ENCODE data around the gene C3orf38.
"Not testable (repeated sequence)": the region's sequence is repeated elsewhere in the genome, so short reads cannot be mapped to it uniquely, and the experiment has no call there.

The C3orf38 gene

DNA sequence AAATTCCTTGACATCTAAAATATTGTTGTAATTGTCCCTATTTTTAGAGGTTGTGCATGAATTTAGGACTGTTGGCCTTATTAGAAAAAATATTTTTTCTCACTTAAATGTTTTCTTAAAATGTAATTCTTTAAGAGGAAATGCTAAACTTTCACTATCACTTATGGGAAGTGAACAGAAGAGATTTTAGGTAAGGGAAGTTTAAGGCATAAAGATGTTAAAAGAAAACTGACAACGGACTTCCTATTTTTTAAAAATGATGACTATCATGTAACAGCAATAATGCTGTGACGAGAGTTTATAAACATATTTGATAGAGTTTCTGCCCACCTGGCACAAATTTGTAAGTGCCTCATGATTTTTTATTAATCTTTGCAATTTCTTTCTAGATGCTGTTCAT, 3.1 kb downstream of the C3orf38 start:
- in situ Hi-C loops (cut with MboI; ENCODE audit: low sequenced_read_pairs), result no loop called here

DNA sequence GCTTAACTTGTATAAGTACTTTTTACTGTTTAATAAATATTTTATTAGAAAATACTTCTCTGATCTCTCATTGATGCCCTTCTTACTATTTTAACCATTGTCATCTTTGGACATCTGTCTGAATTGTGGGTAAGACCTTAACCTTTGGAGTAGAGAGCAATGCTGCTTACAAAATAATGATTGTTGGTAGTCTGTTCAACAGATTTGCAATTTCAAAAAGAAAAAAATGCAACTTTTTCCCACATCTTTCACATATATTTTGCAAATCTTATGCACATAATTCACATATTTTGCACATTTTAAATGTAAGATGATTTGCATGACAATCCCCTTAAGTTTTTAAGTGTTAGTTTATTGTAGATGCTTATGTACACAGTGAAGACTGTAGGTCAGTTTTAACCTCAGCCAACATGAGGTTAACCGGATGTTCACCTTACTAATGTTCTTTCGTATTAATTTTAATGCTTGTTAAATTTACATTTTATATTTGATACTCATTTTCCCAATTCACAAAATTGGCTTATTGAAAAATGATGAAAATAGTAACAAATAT, 16.7 kb downstream of the C3orf38 start:
- in situ Hi-C loops (cut with MboI; ENCODE audit: low sequenced_read_pairs), result no loop called here

DNA sequence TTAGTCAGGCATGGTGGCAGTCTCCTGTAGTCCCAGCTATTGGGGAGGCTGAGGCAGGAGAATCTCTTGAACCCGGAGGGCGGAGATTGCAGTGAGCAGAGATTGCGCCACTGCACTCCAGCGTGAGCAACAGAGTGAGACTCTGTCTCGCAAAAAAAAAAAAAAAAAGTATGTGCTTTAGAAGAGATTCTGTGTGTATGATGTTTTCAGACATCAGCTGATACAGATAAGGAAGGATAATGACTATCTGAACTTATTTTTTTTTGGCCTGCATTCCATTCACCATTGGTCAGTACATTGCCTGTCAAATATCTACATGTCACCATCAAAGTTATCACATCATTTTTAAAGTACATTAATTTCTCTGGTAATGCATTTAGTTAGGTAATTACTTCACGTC, 17.4 kb downstream of the C3orf38 start:
- in situ Hi-C loops (cut with MboI; ENCODE audit: low sequenced_read_pairs), result no loop called here

DNA sequence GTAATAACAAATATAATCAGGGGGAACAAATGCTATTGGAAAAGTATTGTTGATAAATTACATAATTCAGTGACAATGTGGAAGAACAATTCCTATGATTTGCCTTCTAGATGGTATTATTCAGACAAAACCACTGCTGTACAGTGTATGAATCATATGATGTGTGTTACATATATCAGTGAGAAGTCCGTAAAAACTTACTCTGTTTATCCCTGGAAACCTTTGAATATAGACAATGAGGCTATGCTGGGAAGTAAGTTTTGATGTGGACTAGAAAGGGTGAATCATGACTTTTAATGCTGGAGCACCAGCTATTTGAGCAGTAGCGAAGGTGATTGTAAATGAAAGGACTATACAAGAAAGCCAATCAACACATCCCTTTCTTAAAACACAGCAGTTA, 17.9 kb downstream of the C3orf38 start:
- in situ Hi-C loops (cut with MboI; ENCODE audit: low sequenced_read_pairs), result no loop called here

DNA sequence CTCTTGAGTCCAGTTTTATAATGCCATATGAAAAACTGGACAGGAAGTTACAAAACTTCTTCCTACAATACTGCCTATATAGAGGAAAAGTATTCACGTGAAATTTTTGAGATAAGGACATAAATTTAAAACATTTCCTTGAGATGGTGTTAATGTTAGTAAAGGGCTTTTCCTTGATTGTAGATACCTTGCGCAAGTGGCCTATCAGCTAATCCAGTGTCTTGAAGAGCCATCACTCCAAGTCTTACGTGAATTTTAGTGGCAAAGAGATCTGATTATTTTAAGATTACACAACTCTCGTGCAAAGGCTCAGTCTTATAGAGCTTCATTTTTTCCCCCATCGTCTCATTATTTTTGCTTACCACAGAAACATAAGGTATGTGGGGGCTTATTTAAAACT, 18.4 kb downstream of the C3orf38 start:
- in situ Hi-C loops (cut with MboI; ENCODE audit: low sequenced_read_pairs), result no loop called here

DNA sequence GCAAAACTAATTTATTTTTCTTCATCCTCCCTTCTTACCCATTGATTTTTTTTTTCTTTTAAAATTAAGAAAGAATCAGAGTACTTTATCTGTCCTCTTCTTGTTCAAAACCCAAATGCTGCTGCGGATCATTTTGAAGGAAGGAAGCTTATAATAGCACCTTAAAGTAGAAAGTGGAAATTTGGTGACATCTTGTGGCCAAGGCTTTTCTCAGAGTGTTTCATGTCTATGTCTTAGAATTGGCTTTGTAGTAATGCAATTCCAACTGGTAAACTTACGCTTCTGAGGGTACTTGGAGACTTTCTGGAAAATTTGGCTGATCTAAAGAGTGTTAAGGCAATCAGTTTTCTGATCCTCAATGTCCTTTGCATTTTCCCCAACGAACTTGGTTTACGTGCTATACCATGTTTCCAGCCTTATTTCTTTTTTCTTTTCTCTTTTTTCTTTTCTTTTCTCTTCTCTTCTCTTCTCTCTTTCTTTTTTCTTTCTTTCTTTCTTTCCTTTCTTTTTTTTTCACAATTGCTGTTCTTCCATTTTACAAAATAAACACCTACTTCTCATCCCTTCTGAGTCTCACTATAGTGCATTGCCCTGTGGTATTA, 30.7 kb downstream of the C3orf38 start:
- in situ Hi-C loops (cut with MboI; ENCODE audit: low sequenced_read_pairs), result no loop called here

DNA sequence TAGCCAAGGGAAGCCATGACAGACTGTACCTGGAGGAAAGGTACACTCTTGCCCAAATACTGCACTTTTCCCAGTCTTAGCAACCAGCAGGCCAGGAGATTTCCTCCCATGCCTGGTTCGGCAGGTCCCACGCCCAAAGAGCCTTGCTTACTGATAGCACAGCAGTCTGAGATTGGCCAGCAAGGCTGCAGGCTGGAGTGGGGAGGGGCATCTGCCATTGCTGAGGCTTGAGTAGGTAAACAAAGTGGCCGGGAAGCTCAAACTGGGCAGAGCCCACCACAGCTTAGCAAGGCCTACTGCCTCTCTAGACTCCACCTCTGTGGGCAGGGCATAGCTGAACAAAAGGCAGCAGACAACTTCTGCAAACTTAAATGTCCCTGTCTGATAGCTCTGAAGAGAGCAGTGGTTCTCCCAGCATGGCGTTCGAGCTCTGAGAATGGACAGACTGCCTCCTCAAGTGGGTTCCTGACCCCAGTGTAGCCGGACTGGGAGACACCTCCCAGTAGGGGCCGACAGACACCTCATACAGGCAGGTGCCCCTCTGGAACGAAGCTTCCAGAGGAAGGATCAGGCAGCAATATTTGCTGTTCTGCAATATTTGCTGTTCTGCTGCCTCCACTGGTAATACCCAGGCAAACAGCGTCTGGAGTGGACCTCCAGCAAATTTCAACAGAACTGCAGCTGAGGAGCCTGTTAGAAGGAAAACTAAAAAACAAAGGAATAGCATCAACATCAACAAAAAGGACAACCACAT, 32.6 kb downstream of the C3orf38 start:
- in situ Hi-C loops (cut with MboI; ENCODE audit: low sequenced_read_pairs), result not testable (repeated sequence)

DNA sequence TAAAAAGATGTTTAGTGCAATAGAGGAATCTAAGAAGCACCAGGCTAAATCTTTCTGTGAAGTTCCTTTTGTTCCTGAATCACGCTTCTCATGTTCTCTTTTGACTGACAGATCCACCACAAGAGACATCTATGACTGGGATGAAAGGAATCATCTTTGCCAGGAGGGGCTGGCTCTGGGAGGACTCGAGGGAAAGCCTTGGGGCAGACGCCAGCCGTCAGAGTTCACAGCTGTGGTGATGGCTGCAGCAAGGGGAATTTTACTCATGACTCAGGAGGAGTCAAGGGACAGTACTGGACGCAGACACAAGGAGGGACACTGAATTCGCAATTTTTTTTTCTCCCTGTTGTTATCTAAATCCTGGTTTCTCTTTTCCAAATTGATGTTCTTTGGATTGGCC, 38.7 kb downstream of the C3orf38 start:
- in situ Hi-C loops (cut with MboI; ENCODE audit: low sequenced_read_pairs), result no loop called here

DNA sequence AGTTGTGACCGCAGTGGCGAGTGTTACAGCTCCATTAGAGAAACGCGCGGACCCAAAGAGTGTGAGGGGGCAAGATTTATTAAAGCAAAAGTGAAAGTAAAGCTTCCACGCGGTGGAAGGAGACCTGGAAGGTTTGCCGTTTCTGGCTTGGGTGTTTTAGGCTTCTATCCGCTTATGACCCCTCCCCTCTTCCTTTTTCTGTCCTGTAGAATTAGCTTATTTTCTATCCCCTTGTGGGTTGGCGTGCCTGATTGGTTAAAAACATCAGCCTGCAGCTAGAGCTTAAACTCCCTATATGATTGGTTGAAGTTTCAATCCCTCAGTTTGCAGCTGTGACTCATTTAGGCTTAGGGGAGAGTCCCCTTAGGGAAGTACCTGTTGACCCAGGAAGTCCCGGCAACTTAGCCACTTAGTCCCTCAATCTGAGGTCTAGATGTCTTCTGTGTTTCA, 39.6 kb downstream of the C3orf38 start:
- in situ Hi-C loops (cut with MboI; ENCODE audit: low sequenced_read_pairs), result no loop called here

DNA sequence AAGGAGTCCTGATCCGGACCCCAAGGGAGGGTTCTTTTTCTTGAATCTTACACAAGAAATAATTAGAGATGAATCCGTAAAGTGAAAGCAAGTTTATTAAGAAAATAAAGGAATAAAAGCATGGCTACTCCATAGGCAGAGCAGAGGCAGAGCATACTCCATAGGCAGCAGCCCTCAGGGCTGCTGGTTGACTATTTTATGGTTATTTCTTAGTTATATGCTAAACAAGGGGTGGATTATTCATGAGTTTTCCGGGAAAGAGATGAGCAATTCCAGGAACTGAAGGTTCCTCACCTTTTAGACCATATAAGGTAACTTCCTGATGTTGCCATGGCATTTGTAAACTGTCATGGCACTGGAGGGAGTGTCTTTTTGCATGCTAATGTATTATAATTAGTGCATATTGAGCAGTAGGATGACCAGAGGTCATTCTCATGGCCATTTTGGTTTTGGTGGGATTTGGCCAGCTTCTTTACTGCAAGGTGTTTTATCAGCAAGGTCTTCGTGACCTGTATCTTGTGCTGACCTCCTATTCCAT, 42.2 kb downstream of the C3orf38 start:
- in situ Hi-C loops (cut with MboI; ENCODE audit: low sequenced_read_pairs), result no loop called here

DNA sequence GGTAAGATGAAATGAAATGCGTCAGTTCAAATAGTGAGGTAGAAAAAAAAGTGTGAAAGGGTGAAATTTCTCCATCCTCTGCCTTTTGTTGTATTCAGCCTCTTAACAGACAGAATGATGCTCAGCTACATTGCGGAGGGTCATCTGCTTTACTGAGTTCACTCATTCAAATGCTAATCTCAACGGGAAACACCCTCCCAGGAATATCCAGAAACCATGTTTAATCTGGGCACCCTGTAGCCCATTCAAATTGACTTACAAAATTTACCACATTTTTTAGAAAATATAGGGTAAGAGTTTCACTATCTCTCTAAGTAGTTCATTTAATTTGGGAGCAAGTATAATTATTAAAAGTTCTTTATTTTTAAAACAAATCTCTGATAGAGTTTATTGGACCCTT, 42.9 kb downstream of the C3orf38 start:
- in situ Hi-C loops (cut with MboI; ENCODE audit: low sequenced_read_pairs), result no loop called here

DNA sequence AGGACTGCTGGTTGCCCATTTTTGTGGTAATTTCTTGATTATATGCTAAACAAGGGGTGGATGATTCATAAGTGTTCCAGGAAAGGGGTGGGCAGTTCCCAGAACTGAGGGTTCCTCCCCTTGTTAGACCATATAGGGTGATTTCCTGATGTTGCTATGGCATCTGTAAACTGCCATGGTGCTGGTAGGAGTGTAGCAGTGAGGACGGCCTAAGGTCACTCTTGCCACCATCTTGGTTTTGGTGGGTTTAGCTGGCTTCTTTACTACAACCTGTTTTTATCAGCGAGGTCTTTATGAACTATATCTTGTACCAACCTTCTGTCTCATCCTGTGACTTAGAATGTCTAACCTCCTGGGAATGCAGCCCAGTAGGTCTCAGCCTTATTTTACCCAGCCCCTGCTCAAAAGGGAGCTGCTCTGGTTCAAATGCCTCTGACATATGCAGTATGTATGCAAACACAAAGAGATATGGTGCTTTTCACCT, 46.2 kb downstream of the C3orf38 start:
- in situ Hi-C loops (cut with MboI; ENCODE audit: low sequenced_read_pairs), result no loop called here

DNA sequence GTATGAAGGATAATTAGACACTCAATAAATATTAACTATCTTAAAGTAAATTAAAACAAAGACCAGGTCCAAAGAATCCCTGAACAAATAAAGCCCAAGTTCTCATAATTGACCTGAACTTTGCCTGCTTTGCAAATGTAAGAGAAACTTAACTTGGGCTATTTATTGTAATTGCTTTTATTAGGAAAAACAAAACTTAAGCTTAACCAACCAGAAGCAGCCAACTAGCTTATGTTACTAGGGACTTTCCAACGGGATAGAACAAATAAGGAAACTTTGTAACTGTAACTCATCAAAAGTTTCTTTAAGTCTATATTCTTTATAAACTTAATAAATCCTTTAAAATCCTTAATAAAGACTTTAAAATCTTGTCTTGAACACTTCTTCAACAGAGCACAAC, 48.4 kb downstream of the C3orf38 start:
- in situ Hi-C loops (cut with MboI; ENCODE audit: low sequenced_read_pairs), result no loop called here

DNA sequence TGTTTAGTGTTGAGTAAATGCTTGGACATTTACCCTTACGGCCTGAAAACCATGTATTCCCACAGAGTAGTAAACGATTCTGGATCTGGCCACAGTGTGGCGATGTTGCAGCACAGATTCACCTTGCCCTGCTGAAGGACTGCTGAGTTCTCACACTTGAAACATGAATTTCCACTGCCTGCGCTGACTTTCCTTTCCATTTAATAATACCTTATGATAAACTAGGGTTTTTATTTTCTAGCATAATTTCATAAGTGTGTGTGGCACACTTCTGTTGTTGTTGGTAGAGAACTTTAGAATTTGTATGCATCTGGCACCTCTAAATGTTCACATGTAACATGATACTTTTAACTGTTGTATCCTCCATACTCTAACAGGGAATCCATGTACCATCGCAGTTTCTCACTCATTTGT, 53.9 kb downstream of the C3orf38 start:
- in situ Hi-C loops (cut with MboI; ENCODE audit: low sequenced_read_pairs), result no loop called here
